ENCODE data around the gene KNCN.

KNCN gene

GRCh38 chr1:46576596-46576995 is 25.1 kb upstream of the KNCN start:
- H3K27me3 Mint-ChIP-seq, result no peaks in the 10 kb centered on the region
- ATAC-seq, result no peak
- peaks cover 12% of the 10 kb centered on the region for H3K4me1 Mint-ChIP-seq
- peaks cover 0 to 4% of the 10 kb centered on the region in 2 donors for H3K9me3 Mint-ChIP-seq
- no peak overlapping the region for H3K27ac Mint-ChIP-seq
- no peak overlapping the region for H3K4me3 Mint-ChIP-seq
- DNase-seq, result no peak

GRCh38 chr1:46575778-46576177 is 24.3 kb upstream of the KNCN start:
- Mint-ChIP-seq H3K27me3 (no peaks in the 10 kb centered on the region), H3K27ac (no peak overlapping the region), H3K9me3 (peaks cover 0 to 2% of the 10 kb centered on the region in 2 donors), H3K4me3 (no peak overlapping the region), H3K4me1 (peaks cover 5% of the 10 kb centered on the region)
- DNase-seq (no peak), ATAC-seq (no peak)

DNA sequence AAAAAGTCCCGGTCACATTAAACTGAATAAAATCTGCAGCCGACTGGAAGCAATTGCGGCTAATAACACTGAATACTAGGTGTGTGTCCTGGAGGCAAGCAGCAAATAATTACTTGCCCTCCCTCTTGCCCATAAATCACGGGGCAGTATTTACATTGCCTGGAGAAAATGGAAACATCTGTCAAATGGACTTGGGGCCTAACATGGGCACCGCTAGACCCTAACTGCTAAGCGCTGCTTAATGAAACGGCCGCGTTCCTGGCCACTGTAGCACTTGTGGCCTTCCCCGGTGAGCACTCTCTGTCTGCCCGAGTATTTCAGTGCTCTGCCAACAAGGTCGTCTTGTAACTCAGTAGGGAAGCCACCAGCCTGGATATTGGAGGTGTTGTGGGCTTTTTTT is 23.9 kb upstream of the KNCN start:
- ATAC-seq (no peak), DNase-seq (no peak)
- peaks cover under 1% of the 10 kb centered on the region for H3K4me1 Mint-ChIP-seq
- H3K9me3 Mint-ChIP-seq, result no peaks in the 10 kb centered on the region
- H3K27me3 Mint-ChIP-seq, result no peaks in the 10 kb centered on the region
- no peak overlapping the region for H3K27ac Mint-ChIP-seq
- no peak overlapping the region for H3K4me3 Mint-ChIP-seq

DNA sequence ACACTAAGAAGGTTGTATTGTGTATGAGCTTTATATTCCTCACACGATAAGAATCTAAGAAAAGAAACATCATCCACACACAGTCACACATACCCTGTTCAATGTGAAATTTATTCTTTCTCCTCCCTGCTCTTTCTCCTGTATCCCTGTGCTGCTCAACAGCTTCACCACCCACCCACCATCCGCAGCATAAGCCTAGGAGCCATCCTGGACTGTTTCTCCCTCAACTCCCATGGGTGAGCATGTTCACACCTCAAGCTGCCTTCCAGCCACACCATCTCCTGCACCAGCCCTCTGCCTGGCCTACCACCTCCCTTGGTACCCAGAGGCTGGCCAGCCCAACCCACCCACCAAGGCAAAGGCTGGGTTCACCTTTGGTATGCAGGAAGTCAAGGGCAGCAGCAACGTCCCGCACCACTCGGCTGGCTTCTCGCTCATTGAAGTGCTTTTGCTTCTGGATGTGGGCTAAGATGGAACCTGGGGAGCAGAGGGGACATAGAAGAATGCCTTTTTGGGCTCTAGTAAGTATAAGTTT is 20.3 kb upstream of the KNCN start:
- no peak overlapping the region for H3K4me3 Mint-ChIP-seq
- DNase-seq (no peak), ATAC-seq (no peak)
- H3K9me3 Mint-ChIP-seq, result no peaks in the 10 kb centered on the region
- H3K27me3 Mint-ChIP-seq, result no peaks in the 10 kb centered on the region
- no peaks in the 10 kb centered on the region for H3K4me1 Mint-ChIP-seq
- H3K27ac Mint-ChIP-seq, result no peak overlapping the region

- no peak for DNase-seq
- H3K4me3 Mint-ChIP-seq, result no peak overlapping the region
- ATAC-seq, result no peak
Observed at GRCh38 chr1:46569884-46570725, 18.7 kb upstream of the KNCN start.

DNA sequence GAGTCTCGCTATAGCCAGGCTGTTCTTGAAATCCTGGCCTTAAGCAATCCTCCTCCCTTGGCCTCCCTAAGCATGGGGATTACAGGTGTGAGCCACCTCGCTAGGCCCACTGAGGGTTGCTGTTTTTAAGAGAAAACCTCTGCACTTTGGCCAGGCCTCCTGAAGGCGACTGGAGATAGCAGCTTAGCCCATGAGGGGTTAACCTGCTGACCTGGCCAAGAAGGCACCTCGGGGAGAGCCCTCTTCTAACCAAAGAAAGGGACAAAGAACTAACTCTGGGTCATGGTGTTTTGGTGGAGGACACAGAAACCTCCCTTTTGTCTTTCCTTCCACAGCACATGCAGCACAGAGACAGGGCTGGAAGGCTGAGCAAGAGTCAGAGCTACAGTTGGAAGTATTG is 17.7 kb upstream of the KNCN start:
- Mint-ChIP-seq H3K27me3 (no peaks in the 10 kb centered on the region), H3K4me3 (no peak overlapping the region), H3K4me1 (no peaks in the 10 kb centered on the region), H3K27ac (no peak overlapping the region), H3K9me3 (no peaks in the 10 kb centered on the region)
- no peak for ATAC-seq
- DNase-seq, result no peak

More at GRCh38 chr1:46569884-46570725, 18.7 kb upstream of the KNCN start:
- Mint-ChIP-seq H3K27me3 (no peaks in the 10 kb centered on the region), H3K9me3 (no peaks in the 10 kb centered on the region), H3K4me1 (no peaks in the 10 kb centered on the region), H3K27ac (peak overlapping the region in 1 of 2 donors; percentile 67)

GRCh38 chr1:46568461-46568891 is 17.0 kb upstream of the KNCN start:
- DNase-seq, result no peak
- H3K27ac Mint-ChIP-seq, result no peak overlapping the region
- no peak overlapping the region for H3K4me3 Mint-ChIP-seq
- no peak for ATAC-seq
- no peaks in the 10 kb centered on the region for H3K27me3 Mint-ChIP-seq
- H3K9me3 Mint-ChIP-seq, result no peaks in the 10 kb centered on the region
- no peaks in the 10 kb centered on the region for H3K4me1 Mint-ChIP-seq

- H3K4me3 Mint-ChIP-seq, result no peak overlapping the region
- no peak overlapping the region for H3K27ac Mint-ChIP-seq
- no peak for ATAC-seq
Observed at GRCh38 chr1:46563341-46563740, 11.9 kb upstream of the KNCN start.

GRCh38 chr1:46562498-46562897 is 11.1 kb upstream of the KNCN start:
- no peaks in the 10 kb centered on the region for H3K9me3 Mint-ChIP-seq
- no peak overlapping the region for H3K4me3 Mint-ChIP-seq
- H3K27me3 Mint-ChIP-seq, result no peaks in the 10 kb centered on the region
- DNase-seq (no peak), ATAC-seq (no peak)
- H3K4me1 Mint-ChIP-seq, result no peaks in the 10 kb centered on the region
- H3K27ac Mint-ChIP-seq, result no peak overlapping the region

More at GRCh38 chr1:46563341-46563740, 11.9 kb upstream of the KNCN start:
- Mint-ChIP-seq H3K27me3 (no peaks in the 10 kb centered on the region), H3K9me3 (no peaks in the 10 kb centered on the region), H3K4me1 (no peaks in the 10 kb centered on the region)
- DNase-seq, result no peak

- DNase-seq, result no peak
- Mint-ChIP-seq H3K27ac (peak overlapping the region in 1 of 2 donors; percentile 77), H3K4me1 (no peaks in the 10 kb centered on the region), H3K9me3 (no peaks in the 10 kb centered on the region), H3K4me3 (no peak overlapping the region), H3K27me3 (no peaks in the 10 kb centered on the region)
- no peak for ATAC-seq
Observed at GRCh38 chr1:46558966-46559365, 7.5 kb upstream of the KNCN start.

DNA sequence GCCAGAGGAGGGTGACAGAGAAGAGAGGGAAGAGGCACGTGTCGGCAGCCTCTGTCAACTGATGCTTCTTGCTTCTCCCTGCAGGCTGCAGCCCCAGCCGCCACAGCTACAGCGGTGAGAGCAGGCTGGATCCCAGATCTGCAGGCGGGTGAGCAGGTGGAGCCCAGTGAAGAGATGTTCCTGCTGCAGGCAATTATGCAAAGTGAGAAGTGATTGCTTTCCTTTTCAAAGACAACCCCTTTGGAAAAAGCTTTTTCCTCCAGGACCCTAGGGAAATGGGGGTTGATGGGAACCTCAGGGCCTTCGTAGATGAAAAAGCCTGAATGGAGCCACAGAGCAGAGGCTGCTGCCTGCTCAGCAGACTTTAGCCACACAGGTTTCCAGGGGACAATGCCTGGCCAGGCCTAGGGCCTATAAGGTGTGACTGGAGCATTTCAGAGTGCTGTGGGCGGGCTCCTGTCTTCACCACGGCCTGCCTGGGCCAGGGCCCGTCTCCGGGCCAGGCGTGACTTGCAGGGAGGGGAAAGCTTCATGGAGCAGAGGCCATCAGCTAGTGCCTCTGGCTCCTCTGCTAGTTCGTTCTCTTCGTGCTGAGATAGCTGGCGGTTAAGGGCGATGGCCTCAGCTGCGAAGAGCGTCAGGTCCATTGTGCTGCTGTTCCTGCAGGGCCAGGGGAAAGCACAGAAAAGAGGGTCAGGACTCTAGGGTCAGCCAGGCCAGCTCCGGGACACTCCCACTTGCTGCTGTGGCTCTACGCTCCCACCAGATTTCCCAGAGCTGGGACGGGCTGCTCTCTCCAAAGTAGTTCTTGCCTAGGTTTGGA is 6.9 kb upstream of the KNCN start:
- no peak for DNase-seq
- H3K27me3 Mint-ChIP-seq, result no peaks in the 10 kb centered on the region
- H3K4me1 Mint-ChIP-seq, result no peaks in the 10 kb centered on the region
- H3K27ac Mint-ChIP-seq, result peak overlapping the region in 1 of 2 donors; percentile 77
- no peaks in the 10 kb centered on the region for H3K9me3 Mint-ChIP-seq
- ATAC-seq, result no peak
- H3K4me3 Mint-ChIP-seq, result no peak overlapping the region

GRCh38 chr1:46557403-46557802 is 6.0 kb upstream of the KNCN start:
- H3K4me3 Mint-ChIP-seq, result no peak overlapping the region
- ATAC-seq (no peak), DNase-seq (no peak)
- H3K27ac Mint-ChIP-seq, result no peak overlapping the region
- no peaks in the 10 kb centered on the region for H3K9me3 Mint-ChIP-seq
- no peaks in the 10 kb centered on the region for H3K4me1 Mint-ChIP-seq
- no peaks in the 10 kb centered on the region for H3K27me3 Mint-ChIP-seq

GRCh38 chr1:46556822-46557221 is 5.4 kb upstream of the KNCN start:
- Mint-ChIP-seq H3K4me3 (no peak overlapping the region), H3K27ac (peak overlapping the region in 1 of 2 donors; percentile 6), H3K4me1 (no peaks in the 10 kb centered on the region), H3K9me3 (no peaks in the 10 kb centered on the region), H3K27me3 (peaks cover under 1% of the 10 kb centered on the region)
- peak; percentile 41 for ATAC-seq
- no peak for DNase-seq

- Mint-ChIP-seq H3K9me3 (no peaks in the 10 kb centered on the region), H3K4me3 (no peak overlapping the region), H3K4me1 (no peaks in the 10 kb centered on the region), H3K27me3 (peaks cover 8% of the 10 kb centered on the region), H3K27ac (no peak overlapping the region)
- DNase-seq (no peak), ATAC-seq (no peak)
Observed at GRCh38 chr1:46555826-46556619, 4.6 kb upstream of the KNCN start.

GRCh38 chr1:46554597-46555381 is 3.3 kb upstream of the KNCN start:
- no peak for ATAC-seq
- Mint-ChIP-seq H3K9me3 (no peaks in the 10 kb centered on the region), H3K4me3 (no peak overlapping the region), H3K27ac (no peak overlapping the region), H3K4me1 (peaks cover 5% of the 10 kb centered on the region), H3K27me3 (peaks cover 11% of the 10 kb centered on the region)
- DNase-seq, result no peak

Measured in stimulated activated naive CD8-positive, alpha-beta T cell treated with anti-CD3 and anti-CD28 coated beads, Interleukin-15, amount 100 ng/mL, for 72 hours (primary cell).